Stimulated activated CD8-positive, alpha-beta memory T cell treated with anti-CD3 and anti-CD28 coated beads, Interleukin-7, amount 100 ng/mL, for 24 hours (primary cell): ENCODE measurements around the gene DNAH1.

Experiments
- DNase-seq: peaks from one replicate; pipeline ENCODE4 v3.0.0-alpha.2; 2020; ENCODE audit warnings: low read depth

The DNAH1 gene

GRCh38 chr3:52290596-52291507 lies 25.3 kb upstream of the DNAH1 start:
- DNase-seq = no peak

- no peak for DNase-seq
These were observed 24.5 kb upstream of the DNAH1 start for GRCh38 chr3:52291508-52292181.

DNA sequence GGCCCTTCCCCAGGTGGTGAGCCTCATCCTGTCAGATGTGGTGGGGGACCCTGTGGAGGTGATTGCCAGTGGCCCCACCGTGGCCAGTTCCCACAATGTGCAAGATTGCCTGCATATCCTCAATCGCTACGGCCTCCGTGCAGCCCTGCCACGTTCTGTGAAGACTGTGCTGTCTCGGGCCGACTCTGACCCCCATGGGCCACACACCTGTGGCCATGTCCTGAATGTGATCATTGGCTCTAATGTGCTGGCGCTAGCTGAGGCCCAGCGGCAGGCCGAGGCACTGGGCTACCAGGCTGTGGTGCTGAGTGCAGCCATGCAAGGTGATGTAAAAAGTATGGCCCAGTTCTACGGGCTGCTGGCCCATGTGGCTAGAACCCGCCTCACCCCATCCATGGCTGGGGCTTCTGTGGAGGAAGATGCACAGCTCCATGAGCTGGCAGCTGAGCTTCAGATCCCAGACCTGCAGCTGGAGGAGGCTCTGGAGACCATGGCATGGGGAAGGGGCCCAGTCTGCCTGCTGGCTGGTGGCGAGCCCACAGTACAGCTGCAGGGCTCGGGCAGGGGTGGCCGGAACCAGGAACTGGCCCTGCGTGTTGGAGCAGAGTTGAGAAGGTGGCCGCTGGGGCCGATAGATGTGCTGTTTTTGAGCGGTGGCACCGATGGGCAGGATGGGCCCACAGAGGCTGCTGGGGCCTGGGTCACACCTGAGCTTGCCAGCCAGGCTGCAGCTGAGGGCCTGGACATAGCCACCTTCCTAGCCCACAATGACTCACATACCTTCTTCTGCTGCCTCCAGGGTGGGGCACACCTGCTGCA lies 23.7 kb upstream of the DNAH1 start:
- no peak for DNase-seq

- DNase-seq = no peak
These were observed 22.4 kb upstream of the DNAH1 start for GRCh38 chr3:52293491-52294319.

GRCh38 chr3:52294320-52295150 lies 21.6 kb upstream of the DNAH1 start:
- no peak for DNase-seq

- DNase-seq = no peak
These were observed 20.4 kb upstream of the DNAH1 start for GRCh38 chr3:52295671-52296208.

- DNase-seq = no peak
These were observed 18.6 kb upstream of the DNAH1 start for GRCh38 chr3:52297242-52298148.

GRCh38 chr3:52298149-52299098 lies 17.7 kb upstream of the DNAH1 start:
- DNase-seq = no peak

GRCh38 chr3:52299247-52299878 lies 16.8 kb upstream of the DNAH1 start:
- DNase-seq = no peak

- DNase-seq = no peak
These were observed 16.1 kb upstream of the DNAH1 start for GRCh38 chr3:52299879-52300611.

GRCh38 chr3:52302426-52303145 lies 13.5 kb upstream of the DNAH1 start:
- no peak for DNase-seq

DNA sequence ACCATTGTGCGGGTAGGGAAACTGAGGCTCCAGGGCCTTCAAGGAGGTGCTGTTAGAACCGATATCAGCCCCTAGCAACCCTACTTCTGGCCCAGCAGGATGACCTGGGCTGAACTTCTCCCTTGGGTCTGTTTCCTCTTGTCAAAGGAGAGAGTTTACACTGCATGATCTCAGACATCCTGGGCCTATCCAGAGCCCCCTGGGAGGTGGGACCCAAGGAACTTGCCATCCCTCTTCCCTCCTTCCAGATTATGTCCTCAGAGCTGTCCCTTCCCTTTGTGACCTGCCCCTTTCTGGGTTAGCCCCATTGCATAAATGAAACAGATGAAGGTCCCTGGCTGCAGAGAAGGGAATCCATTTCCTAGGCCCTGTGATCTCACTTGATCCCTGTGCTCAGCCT lies 12.3 kb upstream of the DNAH1 start:
- DNase-seq = no peak

- DNase-seq = no peak
These were observed 10.2 kb upstream of the DNAH1 start for GRCh38 chr3:52305926-52306325.

- DNase-seq = no peak
These were observed 9.1 kb upstream of the DNAH1 start for GRCh38 chr3:52306978-52307377.

GRCh38 chr3:52308308-52308707 lies 7.8 kb upstream of the DNAH1 start:
- DNase-seq = no peak

DNA sequence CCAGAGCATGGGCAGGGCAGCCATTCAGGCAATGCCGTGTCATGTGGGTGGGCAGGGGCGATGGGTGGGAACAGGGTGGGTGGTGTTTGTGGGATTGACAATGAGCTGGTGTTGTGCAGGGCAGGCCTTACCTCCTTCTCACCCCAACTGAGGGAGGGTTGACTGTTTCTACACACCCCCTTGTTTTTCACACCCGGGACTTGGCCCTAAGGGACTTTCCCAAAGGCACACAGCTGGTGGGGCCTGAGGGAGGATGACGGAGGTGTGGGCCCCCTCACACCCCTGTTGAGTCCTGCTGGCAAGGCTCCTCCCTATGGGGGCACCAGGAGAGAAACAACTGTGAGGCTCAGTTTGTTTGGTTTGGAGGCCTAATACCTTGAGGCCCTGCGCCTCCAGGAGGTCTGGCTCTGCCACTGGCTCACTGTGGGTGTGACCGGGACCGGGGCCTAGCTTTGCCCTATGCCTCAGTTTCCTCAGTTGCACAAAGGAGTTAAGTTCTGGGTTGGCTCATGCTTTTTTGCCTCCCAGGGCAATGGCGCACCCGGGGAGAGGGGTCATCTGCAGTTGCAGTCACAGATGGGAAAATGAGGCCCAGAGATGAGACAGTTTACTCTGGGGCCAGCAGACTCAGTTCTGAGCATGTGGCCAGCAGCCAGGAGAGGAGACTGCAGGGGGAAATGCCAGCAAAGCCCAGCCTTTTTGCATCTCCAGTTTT lies 5.1 kb upstream of the DNAH1 start:
- DNase-seq = peak; percentile 37
